Stomach (tissue), 4 donors: ENCODE measurements around the gene RASGRP3.

ENCODE experiments used
- CTCF ChIP-seq, 7 experiments: fragments of 450-650 bp in 4 of 7; fragments of 200-600 bp in 3 of 7; sonication (generic) in 3 of 7; IDR thresholded peaks; one replicate each; pipeline ENCODE4 v1.5.1; 2016 to 2019; ENCODE audit warnings: antibody characterized with exemption in 7 of 7, control low read depth in 2 of 7, mild to moderate bottlenecking in 1 of 7
- POLR2AphosphoS5 ChIP-seq, 3 donors: sonication (generic); formaldehyde crosslinking; IDR thresholded peaks; one replicate each; pipeline ENCODE4 v1.6.1; 2016; ENCODE audit warnings: antibody characterized with exemption in 3 of 3

GRCh38 chr2:33561872-33562271, 85.4 kb downstream of the RASGRP3 start:
- TF ChIP-seq CTCF (IDR thresholded peaks at IDR 0.05) (no peak), POLR2AphosphoS5 (IDR thresholded peaks at IDR 0.05) (no peak)
